ENCODE results near the gene PLLP.

GRCh38 chr16:57283214-57283958, 1.1 kb downstream of the PLLP start:
- TF ChIP-seq, protein P1, sequence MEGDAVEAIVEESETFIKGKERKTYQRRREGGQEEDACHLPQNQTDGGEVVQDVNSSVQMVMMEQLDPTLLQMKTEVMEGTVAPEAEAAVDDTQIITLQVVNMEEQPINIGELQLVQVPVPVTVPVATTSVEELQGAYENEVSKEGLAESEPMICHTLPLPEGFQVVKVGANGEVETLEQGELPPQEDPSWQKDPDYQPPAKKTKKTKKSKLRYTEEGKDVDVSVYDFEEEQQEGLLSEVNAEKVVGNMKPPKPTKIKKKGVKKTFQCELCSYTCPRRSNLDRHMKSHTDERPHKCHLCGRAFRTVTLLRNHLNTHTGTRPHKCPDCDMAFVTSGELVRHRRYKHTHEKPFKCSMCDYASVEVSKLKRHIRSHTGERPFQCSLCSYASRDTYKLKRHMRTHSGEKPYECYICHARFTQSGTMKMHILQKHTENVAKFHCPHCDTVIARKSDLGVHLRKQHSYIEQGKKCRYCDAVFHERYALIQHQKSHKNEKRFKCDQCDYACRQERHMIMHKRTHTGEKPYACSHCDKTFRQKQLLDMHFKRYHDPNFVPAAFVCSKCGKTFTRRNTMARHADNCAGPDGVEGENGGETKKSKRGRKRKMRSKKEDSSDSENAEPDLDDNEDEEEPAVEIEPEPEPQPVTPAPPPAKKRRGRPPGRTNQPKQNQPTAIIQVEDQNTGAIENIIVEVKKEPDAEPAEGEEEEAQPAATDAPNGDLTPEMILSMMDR (conservative IDR thresholded peaks at IDR 0.05; ENCODE audit: low read length), result no peak
- no peak for TF ChIP-seq EZH2phosphoT487 (IDR thresholded peaks at IDR 0.05; ENCODE audit: borderline replicate concordance, low read depth, low read length)

All from OCI-LY7 (cell line).